Testis (tissue), 2 donors: ENCODE data around the gene NIPAL4.

ENCODE experiments used
- POLR2A ChIP-seq: fragments of 450-650 bp; IDR thresholded peaks from one replicate; pipeline ENCODE4 v1.6.1; 2017; ENCODE audit warnings: antibody characterized with exemption, mild to moderate bottlenecking, moderate library complexity
- TF ChIP-seq, protein P1 (sequence below), 3 experiments: fragments of 450-650 bp in 2 of 3; fragments of 200-600 bp in 1 of 3; sonication (generic) in 1 of 3; IDR thresholded peaks; one replicate each; pipeline ENCODE4 v1.5.1; 2016 to 2019; ENCODE audit warnings: antibody characterized with exemption in 3 of 3, mild to moderate bottlenecking in 2 of 3, moderate library complexity in 1 of 3

DNA sequence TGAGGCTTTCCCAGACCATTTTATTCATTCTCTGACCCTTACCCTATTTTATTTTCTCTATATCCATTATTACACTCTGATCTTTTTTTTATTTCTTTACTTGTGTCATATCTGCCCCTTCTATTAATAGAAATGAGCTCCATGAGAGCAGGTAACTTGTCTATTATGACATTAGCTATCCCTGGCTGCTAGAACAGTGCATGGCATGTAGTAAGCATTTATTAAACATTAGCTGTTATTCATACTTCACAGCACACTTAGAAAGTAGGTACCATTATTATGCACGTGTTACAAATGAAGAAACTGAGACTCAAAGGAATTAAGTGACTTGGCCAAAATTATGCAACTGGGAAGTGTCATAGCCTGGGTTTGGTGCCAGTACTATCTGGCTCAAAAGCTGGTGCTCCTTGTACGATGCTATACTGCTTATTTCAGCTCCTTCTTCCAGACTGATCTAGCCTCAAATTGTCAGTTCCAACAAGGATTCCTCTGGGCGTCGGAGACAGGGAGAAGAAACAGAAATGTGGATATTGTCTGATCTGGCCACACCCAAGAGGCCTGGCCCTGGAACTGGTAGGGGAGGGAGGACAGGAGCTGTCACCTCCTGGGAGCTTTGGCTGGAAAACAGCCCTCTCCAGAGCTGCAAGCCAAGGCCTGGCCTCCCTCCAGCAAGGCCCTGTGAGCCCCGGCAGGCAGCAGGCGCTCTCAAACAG lies 10.8 kb upstream of the NIPAL4 start:
- TF ChIP-seq, protein P1, sequence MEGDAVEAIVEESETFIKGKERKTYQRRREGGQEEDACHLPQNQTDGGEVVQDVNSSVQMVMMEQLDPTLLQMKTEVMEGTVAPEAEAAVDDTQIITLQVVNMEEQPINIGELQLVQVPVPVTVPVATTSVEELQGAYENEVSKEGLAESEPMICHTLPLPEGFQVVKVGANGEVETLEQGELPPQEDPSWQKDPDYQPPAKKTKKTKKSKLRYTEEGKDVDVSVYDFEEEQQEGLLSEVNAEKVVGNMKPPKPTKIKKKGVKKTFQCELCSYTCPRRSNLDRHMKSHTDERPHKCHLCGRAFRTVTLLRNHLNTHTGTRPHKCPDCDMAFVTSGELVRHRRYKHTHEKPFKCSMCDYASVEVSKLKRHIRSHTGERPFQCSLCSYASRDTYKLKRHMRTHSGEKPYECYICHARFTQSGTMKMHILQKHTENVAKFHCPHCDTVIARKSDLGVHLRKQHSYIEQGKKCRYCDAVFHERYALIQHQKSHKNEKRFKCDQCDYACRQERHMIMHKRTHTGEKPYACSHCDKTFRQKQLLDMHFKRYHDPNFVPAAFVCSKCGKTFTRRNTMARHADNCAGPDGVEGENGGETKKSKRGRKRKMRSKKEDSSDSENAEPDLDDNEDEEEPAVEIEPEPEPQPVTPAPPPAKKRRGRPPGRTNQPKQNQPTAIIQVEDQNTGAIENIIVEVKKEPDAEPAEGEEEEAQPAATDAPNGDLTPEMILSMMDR (IDR thresholded peaks at IDR 0.05): no peak
- no peak for TF ChIP-seq POLR2A
